Measurements from ENCODE around the gene PEG3. TPM values are rescaled to one million over a fixed set of nuclear protein-coding genes. Genes with fewer than 3 reads are reported as not detected.

Gene PEG3
- total and polyA plus RNA-seq, 2 of the 13 experiments (the other 11 are each of a cell fraction or from before 2014, with no cell fraction given), result 217 to 394 TPM

- Histone ChIP-seq H3K79me2 (ENCODE audit: insufficient read depth, low read length) (peaks cover 14% of the 10 kb centered on the region), H3K4me3 (replicated peaks in 1 of 3; ENCODE audit: insufficient read depth in 1 of 3, low read depth in 2 of 3, low read length in 3 of 3) (no peak overlapping the region), H4K20me1 (ENCODE audit: insufficient read depth, low read length) (no peaks in the 10 kb centered on the region), H3K27me3 (ENCODE audit: control insufficient read depth in 1 of 2, insufficient read depth in 2 of 2, low read length in 2 of 2) (no peaks in the 10 kb centered on the region), H2AFZ (ENCODE audit: low read length) (no peak overlapping the region), H3K9me3 (ENCODE audit: low read length) (no peaks in the 10 kb centered on the region; the same call in 1 of the 2 replicates), H3K4me2 (ENCODE audit: low read depth, low read length) (peak overlapping the region; percentile 57), H3K27ac (ENCODE audit: extremely low read length, insufficient read depth, low read length) (peak overlapping the region; percentile 84), H3K4me1 (ENCODE audit: insufficient read depth, low read length) (peaks cover 79% of the 10 kb centered on the region), H3K36me3 (replicated peaks in 1 of 2; ENCODE audit: control insufficient read depth in 1 of 2, insufficient read depth in 2 of 2, low read length in 2 of 2) (no peaks in the 10 kb centered on the region), H3K9ac (ENCODE audit: insufficient read depth, low read depth, low read length) (peak overlapping the region; percentile 68)
- ATAC-seq, result peak; percentile 12
- CTCF ChIA-PET (ENCODE audit: low intra/inter-chr PET ratio, low total read pairs), result no interaction called here
- POLR2A ChIA-PET, result interaction anchor here (1.1 to 2.8 kb wide), 6 partner anchors 10 to 91 kb away, joined by 3 to 14 read pairs (median 4); partner anchors contain the start of genes PEG3 and ZIM2
- in situ Hi-C loops (cut with HindIII; ENCODE audit: extremely low pct_ligation_motif_present, low pct_unique_long_range_greater_than_20kb), result no loop called here
- WGBS (ENCODE audit: low lambda C conversion rate), result 60% methylated on average over 5 of the region's 5 CpGs
- BruUV-seq (replicated peaks), result no TSS peak
- intact Hi-C loops (cut with micrococcal nuclease; ENCODE audit: unreplicated experiment), result no loop called here
- FAIRE-seq, result no peak
- DNase-seq (ENCODE audit: low spot score), result no peak
- TF ChIP-seq ELF1 (CRISPR knock-in tag; IDR thresholded peaks at IDR 0.05), result 0 out of 2 replicates have a peak, but pooled peaks have one; percentile 9
- TF ChIP-seq MLLT10 (CRISPR knock-in tag; IDR thresholded peaks at IDR 0.05), result no peak
- 0 out of 2 replicates have a peak, but pooled peaks have one; percentile 24 for TF ChIP-seq ZNF598 (CRISPR knock-in tag; IDR thresholded peaks at IDR 0.05; ENCODE audit: borderline replicate concordance)
- TF ChIP-seq MTA1 (CRISPR knock-in tag; IDR thresholded peaks at IDR 0.05; ENCODE audit: borderline replicate concordance), result no peak
- 0 out of 2 replicates have a peak, but pooled peaks have one; percentile 10 for TF ChIP-seq ZNF331 (CRISPR knock-in tag; IDR thresholded peaks at IDR 0.05)
- TF ChIP-seq NR2C2 (CRISPR knock-in tag; IDR thresholded peaks at IDR 0.05; ENCODE audit: borderline replicate concordance), result no peak
- 0 out of 2 replicates have a peak, but pooled peaks have one; percentile 32 for TF ChIP-seq ZMYM3 (CRISPR knock-in tag; IDR thresholded peaks at IDR 0.05)
- 0 out of 2 replicates have a peak, but pooled peaks have one; percentile 7 for TF ChIP-seq ZFX (CRISPR knock-in tag; IDR thresholded peaks at IDR 0.05; ENCODE audit: low read depth)
- 0 out of 2 replicates have a peak, but pooled peaks have one; percentile 27 for TF ChIP-seq ZSCAN25 (CRISPR knock-in tag; IDR thresholded peaks at IDR 0.05)
- TF ChIP-seq HNF4A (CRISPR knock-in tag; IDR thresholded peaks at IDR 0.05), result peak; percentile 54; the same call in 1 of the 2 replicates
- TF ChIP-seq UBTF (CRISPR knock-in tag; IDR thresholded peaks at IDR 0.05), result 0 out of 2 replicates have a peak, but pooled peaks have one; percentile 14
- TF ChIP-seq ELF3 (CRISPR knock-in tag; IDR thresholded peaks at IDR 0.05), result 0 out of 2 replicates have a peak, but pooled peaks have one; percentile 6
- peak; percentile 1 for TF ChIP-seq ZNF407 (CRISPR knock-in tag; IDR thresholded peaks at IDR 0.05; ENCODE audit: not compliant biosample characterization)
- no peak for TF ChIP-seq SOX6 (IDR thresholded peaks at IDR 0.05)
- TF ChIP-seq SOX6 (CRISPR knock-in tag; IDR thresholded peaks at IDR 0.05), result no peak
Observed at GRCh38 chr19:56884441-56884840, 43.9 kb upstream of the PEG3 start.

Measured in HepG2 (cell line).